Mesendoderm (in vitro differentiated cells): ENCODE results near the gene FYB1.
"Not testable (repeated sequence)": the region's sequence is repeated elsewhere in the genome, so short reads cannot be mapped to it uniquely, and the experiment has no call there.

Experiments
- DNase-seq: peaks from one replicate; pipeline ENCODE4 v3.0.0; 2013
- H2AK5ac ChIP-seq: 2 replicates; pipeline ENCODE4 v1.6.1; 2013; ENCODE audit warnings: low read length, inconsistent platforms
- H2BK120ac ChIP-seq: 2 replicates; pipeline ENCODE4 v1.6.1; 2013; ENCODE audit warnings: low read depth, mild to moderate bottlenecking, low read length, moderate library complexity, mixed read lengths
- H2BK15ac ChIP-seq: replicated peaks from 2 replicates; pipeline ENCODE4 v1.6.1; 2013; ENCODE audit warnings: low read depth, mild to moderate bottlenecking, moderate library complexity
- H2BK5ac ChIP-seq: 2 replicates; pipeline ENCODE4 v1.6.1; 2013; ENCODE audit warnings: low read length, inconsistent platforms
- H3K18ac ChIP-seq: 2 replicates; pipeline ENCODE4 v1.6.1; 2013; ENCODE audit warnings: mild to moderate bottlenecking, low read length, mixed read lengths
- H3K23ac ChIP-seq: one replicate; pipeline ENCODE4 v1.6.1; 2013; ENCODE audit warnings: low read length
- H3K27ac ChIP-seq: 2 replicates; pipeline ENCODE4 v1.5.1; 2013; ENCODE audit warnings: low read depth, mild to moderate bottlenecking, inconsistent platforms, low read length, moderate library complexity
- H3K27me3 ChIP-seq: 2 replicates; pipeline ENCODE4 v1.6.1; 2013; ENCODE audit warnings: low read length, control low read depth, mild to moderate bottlenecking, inconsistent platforms; ENCODE audit not compliant: insufficient read depth, poor library complexity
- H3K36me3 ChIP-seq: 2 replicates; pipeline ENCODE4 v1.6.1; 2013; ENCODE audit warnings: low read length, inconsistent platforms; ENCODE audit not compliant: control insufficient read depth, insufficient read depth
- H3K4ac ChIP-seq: one replicate; pipeline ENCODE4 v1.6.1; 2013; ENCODE audit warnings: low read depth, mild to moderate bottlenecking, low read length, moderate library complexity
- H3K4me1 ChIP-seq: 2 replicates; pipeline ENCODE4 v1.6.1; 2013; ENCODE audit warnings: low read depth, low read length, inconsistent platforms; ENCODE audit not compliant: control insufficient read depth
- H3K4me2 ChIP-seq: 2 replicates; pipeline ENCODE4 v1.6.1; 2013; ENCODE audit warnings: low read length
- H3K4me3 ChIP-seq: 2 replicates; pipeline ENCODE4 v1.5.1; 2013; ENCODE audit warnings: mild to moderate bottlenecking, low read length
- H3K56ac ChIP-seq: one replicate; pipeline ENCODE4 v1.6.1; 2013; ENCODE audit warnings: low read length
- H3K79me1 ChIP-seq: 2 replicates; pipeline ENCODE4 v1.6.1; 2013; ENCODE audit warnings: low read length, inconsistent platforms
- H3K79me2 ChIP-seq: 2 replicates; pipeline ENCODE4 v1.6.1; 2013; ENCODE audit warnings: mild to moderate bottlenecking, low read length; ENCODE audit not compliant: control insufficient read depth, insufficient read depth
- H3K9ac ChIP-seq: 2 replicates; pipeline ENCODE4 v1.6.1; 2013; ENCODE audit warnings: low read length, inconsistent platforms
- H4K5ac ChIP-seq: one replicate; pipeline ENCODE4 v1.6.1; 2013; ENCODE audit warnings: low read length
- H4K8ac ChIP-seq: one replicate; pipeline ENCODE4 v1.6.1; 2013; ENCODE audit warnings: low read depth, mild to moderate bottlenecking, control low read depth, low read length, moderate library complexity
- WGBS: extraction: QIAGEN DNeasy Blood & Tissue Kit; methylation state at CpG from one replicate; pipeline ENCODE4 v1.1.7; 2013; ENCODE audit warnings: low lambda C conversion rate, missing lambda C conversion rate; ENCODE audit not compliant: insufficient coverage; ENCODE audit errors: extremely low coverage; 5-methylcytosine and 5-hydroxymethylcytosine counted together

Gene FYB1

DNA sequence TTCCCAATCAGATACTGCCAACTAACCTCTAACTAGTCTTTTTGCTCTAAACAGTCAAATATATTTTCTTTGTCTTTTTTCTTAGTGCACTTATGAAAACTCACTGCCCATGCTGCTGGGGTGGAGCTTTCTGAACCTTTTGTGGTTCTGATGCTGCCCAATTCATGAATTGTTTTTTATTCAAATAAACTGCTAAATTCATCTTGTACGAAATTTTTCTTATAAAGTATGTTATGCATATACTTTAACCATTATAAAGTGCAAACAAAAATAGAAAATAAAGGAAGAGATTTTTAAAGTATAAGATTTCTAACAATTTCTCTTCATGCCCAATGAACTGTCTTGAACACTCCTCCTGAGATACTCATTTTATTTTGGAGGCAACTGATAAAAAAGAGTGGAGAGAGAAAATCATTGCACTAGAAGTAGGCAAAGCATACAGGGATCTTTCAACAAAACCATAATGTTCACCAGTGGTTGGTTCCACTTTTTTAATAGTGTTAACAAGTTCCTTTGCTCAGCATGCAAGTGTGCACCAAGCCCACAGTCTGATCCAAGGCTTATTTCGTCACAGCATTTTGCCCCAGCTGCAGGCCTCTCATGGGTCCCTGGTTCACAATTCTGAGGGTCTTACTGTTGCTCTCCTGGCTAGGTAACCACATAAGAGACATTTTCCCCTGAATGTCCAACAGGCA, 6.2 kb upstream of the FYB1 start:
- no peak overlapping the region for H3K56ac ChIP-seq
- no peak overlapping the region for H3K18ac ChIP-seq
- H3K4me1 ChIP-seq, result no peaks in the 10 kb centered on the region
- H3K27ac ChIP-seq, result no peak overlapping the region
- no peak overlapping the region for H4K8ac ChIP-seq
- no peak overlapping the region for H2BK120ac ChIP-seq
- H3K9ac ChIP-seq, result no peak overlapping the region
- DNase-seq, result no peak
- no CpG with 5 or more reads among the region's 2 CpGs for WGBS
- no peaks in the 10 kb centered on the region for H3K27me3 ChIP-seq
- H2AK5ac ChIP-seq, result no peak overlapping the region
- H3K4ac ChIP-seq, result no peak overlapping the region
- H3K79me2 ChIP-seq, result no peaks in the 10 kb centered on the region
- H3K23ac ChIP-seq, result no peak overlapping the region
- H3K4me2 ChIP-seq, result no peak overlapping the region
- H4K5ac ChIP-seq, result no peak overlapping the region
- no peak overlapping the region for H3K4me3 ChIP-seq
- no peak overlapping the region for H2BK5ac ChIP-seq
- no peaks in the 10 kb centered on the region for H3K36me3 ChIP-seq
- no peaks in the 10 kb centered on the region for H3K79me1 ChIP-seq
- H2BK15ac ChIP-seq, result no peak overlapping the region

DNA sequence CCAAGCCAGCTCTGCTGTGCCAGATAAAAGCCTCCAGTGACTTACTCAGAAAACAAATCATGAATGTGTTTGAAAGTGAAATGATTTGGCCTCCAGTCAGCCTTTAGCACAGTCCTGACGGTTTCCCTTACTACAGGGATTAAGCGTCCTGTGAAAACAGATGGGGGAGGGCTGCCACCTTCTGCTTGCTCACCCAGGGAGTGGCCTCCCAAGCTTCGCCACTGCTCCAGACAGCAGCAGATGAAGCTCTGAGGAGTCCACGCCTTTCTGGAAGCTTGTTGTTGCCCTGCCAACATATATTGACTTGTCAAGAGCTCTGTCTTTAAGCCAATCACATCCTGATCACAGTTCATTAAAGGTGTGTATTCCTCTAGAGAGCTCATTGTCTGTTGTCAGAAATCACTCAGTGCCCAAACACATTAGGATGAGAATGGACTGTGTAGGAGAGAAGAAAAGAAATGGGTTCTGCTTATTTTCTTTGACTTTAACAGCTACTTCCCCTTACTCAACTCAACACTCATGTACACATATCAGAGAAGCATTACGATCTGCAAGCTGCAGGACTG, 4.9 kb upstream of the FYB1 start:
- WGBS, result no CpG with 5 or more reads among the region's 5 CpGs
- no peak overlapping the region for H3K4me3 ChIP-seq
- no peaks in the 10 kb centered on the region for H3K27me3 ChIP-seq
- H3K56ac ChIP-seq, result no peak overlapping the region
- no peaks in the 10 kb centered on the region for H3K79me2 ChIP-seq
- no peak overlapping the region for H2BK120ac ChIP-seq
- no peak overlapping the region for H3K4ac ChIP-seq
- no peak overlapping the region for H3K23ac ChIP-seq
- no peaks in the 10 kb centered on the region for H3K4me1 ChIP-seq
- H2BK5ac ChIP-seq, result no peak overlapping the region
- H3K9ac ChIP-seq, result no peak overlapping the region
- H2BK15ac ChIP-seq, result no peak overlapping the region
- H3K79me1 ChIP-seq, result no peaks in the 10 kb centered on the region
- no peak overlapping the region for H3K4me2 ChIP-seq
- H4K5ac ChIP-seq, result no peak overlapping the region
- H3K36me3 ChIP-seq, result no peaks in the 10 kb centered on the region
- no peak overlapping the region for H3K27ac ChIP-seq
- no peak overlapping the region for H4K8ac ChIP-seq
- no peak overlapping the region for H2AK5ac ChIP-seq
- no peak overlapping the region for H3K18ac ChIP-seq
- peak; percentile 81 for DNase-seq

DNA sequence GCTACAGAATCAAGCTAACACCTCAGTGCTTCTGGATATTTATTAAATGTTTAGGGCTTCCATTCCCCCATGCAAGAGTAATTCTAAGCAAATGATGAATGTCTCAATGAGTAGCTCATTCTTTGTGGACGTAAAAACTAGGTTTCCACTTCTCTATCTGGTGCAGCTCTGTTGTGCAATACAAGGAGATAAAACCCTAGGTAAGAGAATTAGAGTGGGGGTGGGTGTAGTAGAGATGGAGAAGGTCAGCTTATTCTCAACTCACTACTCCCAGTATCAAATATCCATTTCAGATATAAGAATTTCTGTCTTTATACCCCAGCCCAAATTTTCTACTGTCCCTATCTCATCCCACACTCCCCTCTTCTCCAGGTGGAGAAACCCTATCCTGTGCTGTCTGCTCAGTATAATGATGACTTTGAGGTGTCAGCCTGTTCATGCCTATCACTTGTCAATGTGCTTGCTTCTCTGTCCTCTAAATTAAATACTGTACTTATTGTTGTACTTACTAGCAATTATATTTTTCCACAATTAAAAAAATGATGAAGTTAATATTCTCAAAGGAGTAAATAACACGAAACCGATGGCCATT, 4.3 kb upstream of the FYB1 start:
- no peak overlapping the region for H2BK120ac ChIP-seq
- no peaks in the 10 kb centered on the region for H3K36me3 ChIP-seq
- H3K4me1 ChIP-seq, result no peaks in the 10 kb centered on the region
- H2AK5ac ChIP-seq, result no peak overlapping the region
- H4K8ac ChIP-seq, result no peak overlapping the region
- no peaks in the 10 kb centered on the region for H3K79me2 ChIP-seq
- H3K4me2 ChIP-seq, result no peak overlapping the region
- H3K18ac ChIP-seq, result no peak overlapping the region
- H3K27ac ChIP-seq, result no peak overlapping the region
- H3K79me1 ChIP-seq, result no peaks in the 10 kb centered on the region
- no peak overlapping the region for H2BK5ac ChIP-seq
- no CpG with 5 or more reads among the region's 3 CpGs for WGBS
- H2BK15ac ChIP-seq, result no peak overlapping the region
- DNase-seq, result no peak
- no peak overlapping the region for H3K4me3 ChIP-seq
- H3K4ac ChIP-seq, result no peak overlapping the region
- no peak overlapping the region for H3K56ac ChIP-seq
- no peaks in the 10 kb centered on the region for H3K27me3 ChIP-seq
- no peak overlapping the region for H3K9ac ChIP-seq
- no peak overlapping the region for H4K5ac ChIP-seq
- H3K23ac ChIP-seq, result no peak overlapping the region

DNA sequence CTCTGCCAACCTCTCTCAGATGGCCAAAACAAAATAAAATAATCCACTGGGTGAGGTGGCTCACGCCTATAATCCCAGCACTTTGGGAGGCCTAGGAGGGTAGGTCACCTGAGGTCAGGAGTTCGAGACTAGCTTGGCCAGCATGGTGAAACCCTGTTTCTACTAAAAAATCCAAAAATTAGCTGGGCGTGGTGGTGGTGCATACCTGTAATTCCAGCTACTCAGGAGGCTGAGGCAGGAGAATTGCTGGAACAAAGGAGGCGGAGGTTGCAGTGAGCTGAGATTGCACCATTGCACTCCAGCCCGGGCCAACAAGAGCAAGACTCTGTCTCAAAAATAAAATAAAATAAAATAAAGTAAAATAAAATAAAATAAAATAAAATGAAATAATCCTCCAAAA, 2.3 kb upstream of the FYB1 start:
- DNase-seq, H4K5ac ChIP-seq, H3K18ac ChIP-seq, H3K27me3 ChIP-seq, H3K23ac ChIP-seq, H3K4me1 ChIP-seq, H3K27ac ChIP-seq, H2AK5ac ChIP-seq, H3K56ac ChIP-seq, H3K4me2 ChIP-seq, H3K9ac ChIP-seq, H3K4ac ChIP-seq, H2BK120ac ChIP-seq, H3K79me2 ChIP-seq, H2BK5ac ChIP-seq, H4K8ac ChIP-seq, H2BK15ac ChIP-seq, H3K4me3 ChIP-seq, H3K36me3 ChIP-seq, H3K79me1 ChIP-seq: not testable (repeated sequence)
- no CpG with 5 or more reads among the region's 5 CpGs for WGBS

DNA sequence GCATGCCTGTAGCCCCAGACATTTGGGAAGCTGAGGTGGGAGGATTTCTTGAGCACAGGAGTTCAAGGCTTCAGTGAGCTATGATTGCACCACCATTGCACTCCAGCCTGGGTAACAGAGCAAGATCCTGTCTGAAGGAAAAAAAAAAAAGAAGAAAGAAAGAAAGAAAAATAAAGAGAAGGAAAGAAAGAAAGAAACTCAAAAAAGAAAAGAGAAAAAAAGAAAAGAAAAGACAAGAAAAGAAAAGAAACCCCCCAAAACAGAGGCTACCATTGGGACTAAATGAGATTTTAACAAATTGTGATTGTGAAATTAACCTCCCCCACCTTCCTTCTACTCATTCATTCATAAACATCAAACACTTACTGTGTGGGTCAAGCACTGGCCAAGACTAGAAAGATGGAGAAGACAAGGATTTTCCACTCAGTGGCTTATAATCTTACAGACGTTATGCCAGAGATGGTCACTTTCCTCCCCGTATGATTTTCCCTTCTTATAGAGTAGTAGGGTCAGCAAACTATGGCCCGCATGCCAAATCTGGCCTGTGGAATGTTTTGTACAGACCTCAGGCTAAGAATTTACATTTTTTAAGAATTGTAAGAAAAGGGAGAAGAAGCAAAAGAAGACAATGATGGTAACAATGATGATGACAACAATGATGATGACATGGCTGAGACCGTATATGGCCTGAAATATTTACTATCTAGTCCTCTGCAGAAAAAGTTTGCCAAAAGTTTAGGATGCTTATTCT, 1.1 kb upstream of the FYB1 start:
- Histone ChIP-seq H2BK5ac (no peak overlapping the region), H4K5ac (no peak overlapping the region), H3K56ac (no peak overlapping the region), H3K79me2 (no peaks in the 10 kb centered on the region), H3K18ac (no peak overlapping the region), H3K4me2 (no peak overlapping the region), H2AK5ac (no peak overlapping the region), H2BK120ac (no peak overlapping the region), H4K8ac (no peak overlapping the region), H3K36me3 (no peaks in the 10 kb centered on the region), H3K4me3 (no peak overlapping the region), H2BK15ac (no peak overlapping the region), H3K27me3 (no peaks in the 10 kb centered on the region), H3K79me1 (no peaks in the 10 kb centered on the region), H3K4me1 (no peaks in the 10 kb centered on the region), H3K9ac (no peak overlapping the region), H3K23ac (no peak overlapping the region), H3K4ac (no peak overlapping the region), H3K27ac (no peak overlapping the region)
- no peak for DNase-seq
- no CpG with 5 or more reads among the region's 4 CpGs for WGBS
